HT1080 (cell line): Measurements from ENCODE around the gene CPNE5. TPM values are rescaled to one million over a fixed set of nuclear protein-coding genes. Genes with fewer than 3 reads are reported as not detected.

Experiments used
- DNase-seq: peaks from one replicate; pipeline ENCODE4 v3.0.0-alpha.2; 2015; ENCODE audit warnings: low read depth
- total RNA-seq: library from RNA; depleted of rRNA; stranded (reverse); fragments of >200 nt; shearing (Covaris generic); gene quantifications from 2 replicates; pipeline ENCODE4 v1.2.3, GENCODE V29; 2014

The CPNE5 gene
- total RNA-seq, 1 experiment from 2014 or later: 1.3 TPM

GRCh38 chr6:36836111-36837021 is 2.9 kb downstream of the CPNE5 start:
- DNase-seq: no peak

DNA sequence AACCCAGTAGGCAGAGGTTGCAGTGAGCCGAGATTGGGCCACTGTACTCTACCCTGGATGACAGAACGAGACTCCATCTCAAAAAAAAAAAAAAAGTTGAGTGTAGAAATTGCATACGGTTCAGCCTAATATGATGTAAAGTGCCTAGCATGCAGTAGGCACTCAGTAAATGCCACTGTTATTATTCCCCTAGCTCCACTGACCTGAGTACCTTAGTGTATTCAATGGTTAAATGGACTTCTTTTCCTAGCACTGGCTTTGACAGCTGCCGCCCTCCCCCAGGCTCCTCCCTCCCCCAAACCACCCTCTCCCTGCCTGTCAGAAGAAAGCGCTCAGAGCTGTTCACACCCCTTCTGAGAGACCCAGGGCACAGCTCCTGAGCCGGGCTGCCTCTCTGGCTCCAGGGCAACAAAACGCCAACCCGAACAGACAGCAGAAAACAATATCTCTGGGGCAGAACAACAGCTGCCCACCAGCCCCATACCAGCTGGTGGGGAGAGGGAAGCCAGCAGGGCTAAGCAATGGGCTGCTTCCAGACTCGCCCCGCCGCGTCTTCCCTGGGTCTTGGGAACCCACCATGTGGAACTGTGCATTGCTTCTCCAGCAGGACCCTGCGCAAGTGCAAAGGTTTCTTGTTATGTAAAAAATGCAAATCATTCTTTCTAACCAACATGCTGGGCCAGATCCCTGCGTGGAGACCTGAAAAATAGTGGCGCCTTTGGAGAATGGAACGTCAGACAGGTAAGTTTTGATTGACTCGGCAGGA is 4.5 kb downstream of the CPNE5 start:
- no peak for DNase-seq

GRCh38 chr6:36833182-36833789 is 6.0 kb downstream of the CPNE5 start:
- DNase-seq: no peak

- no peak for DNase-seq
Observed at GRCh38 chr6:36832313-36832712, 6.9 kb downstream of the CPNE5 start.

DNA sequence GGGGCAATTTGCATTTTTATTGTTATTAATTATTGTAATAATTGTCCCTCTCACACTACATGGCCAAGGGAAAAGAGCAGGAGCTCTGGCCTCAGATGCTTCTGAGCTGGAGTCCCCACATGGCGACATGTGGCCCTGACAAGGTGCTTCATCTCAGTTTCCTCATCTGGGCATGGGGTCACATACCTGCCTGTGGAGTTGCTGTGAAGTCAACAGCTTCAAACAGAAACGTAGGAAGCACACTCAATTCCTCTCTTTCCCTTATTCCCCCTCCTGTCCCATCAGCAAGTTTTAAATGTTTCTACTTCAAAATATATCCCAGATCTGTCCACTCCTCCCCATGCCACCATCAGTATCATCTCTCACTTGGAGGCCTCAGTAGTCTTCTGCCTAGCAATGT is 8.7 kb downstream of the CPNE5 start:
- no peak for DNase-seq

DNA sequence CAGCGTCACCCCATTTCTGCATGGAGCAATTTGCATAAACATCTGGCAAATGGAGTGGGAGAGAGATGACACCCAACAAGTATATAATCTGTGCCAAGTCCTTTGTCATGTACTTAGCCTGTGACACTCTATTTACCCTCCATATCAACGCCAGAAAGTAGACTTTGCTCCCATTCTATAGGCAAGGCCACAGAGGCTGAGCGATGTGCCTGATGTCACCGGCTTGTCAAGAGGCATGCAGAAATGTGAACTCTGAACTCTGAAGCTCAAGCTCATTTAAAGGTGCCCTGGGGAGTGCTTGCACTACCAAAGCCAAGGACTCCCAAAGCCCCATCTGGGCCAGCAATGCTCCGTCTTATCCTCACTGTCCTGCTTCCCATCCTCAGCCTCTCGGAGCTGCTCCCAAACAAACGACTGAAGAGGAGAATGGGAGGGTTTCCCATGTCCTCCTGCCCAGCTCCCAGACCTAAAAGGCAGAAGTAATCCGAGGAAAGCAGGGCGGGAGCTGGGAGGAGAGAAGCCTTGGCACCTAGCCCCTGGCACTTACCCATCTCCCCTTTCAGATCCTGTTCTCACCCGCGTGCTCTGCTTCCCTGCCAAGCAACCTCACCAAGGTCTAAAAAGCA is 9.2 kb downstream of the CPNE5 start:
- no peak for DNase-seq

DNA sequence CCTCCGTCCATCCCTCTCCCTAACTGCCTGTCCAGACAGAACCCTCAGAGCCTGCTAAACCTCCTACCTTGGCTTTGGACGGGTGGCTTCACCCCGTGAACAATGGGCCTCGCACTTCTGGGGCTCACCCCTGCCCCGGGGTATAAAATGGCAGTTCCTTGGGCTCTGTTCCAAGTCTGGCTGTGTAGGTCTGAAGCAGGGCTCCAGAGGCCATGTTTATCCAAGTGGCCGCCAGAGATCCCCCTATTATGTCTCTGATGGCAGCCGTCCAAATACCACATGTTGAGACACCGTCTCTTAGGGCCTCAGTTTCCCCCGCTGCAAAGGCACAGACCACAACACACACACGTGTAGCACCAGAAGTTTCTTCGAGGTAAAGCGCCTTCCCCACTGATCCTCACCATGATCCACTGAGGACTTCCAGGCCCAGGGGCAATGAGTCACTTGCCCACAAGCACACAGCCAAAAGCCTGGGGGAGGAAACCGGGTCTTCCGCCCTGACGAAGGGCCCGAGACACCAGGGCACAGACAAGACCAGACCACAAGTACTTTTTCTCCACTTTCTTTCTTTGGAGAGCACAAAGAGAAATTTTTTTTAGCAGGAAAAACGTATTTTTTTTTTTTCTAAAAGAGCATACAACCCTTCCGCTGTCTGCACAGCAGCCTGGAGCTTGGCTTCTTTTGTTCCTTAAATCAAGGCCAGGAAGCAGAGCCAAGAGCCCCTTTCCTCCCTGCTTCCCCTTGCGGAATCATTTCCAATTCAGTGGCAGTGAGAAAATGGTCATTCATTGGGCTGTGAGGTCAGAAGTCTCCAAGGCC is 11.8 kb downstream of the CPNE5 start:
- DNase-seq: peak; percentile 94

- DNase-seq: no peak
Observed at GRCh38 chr6:36826520-36827227, 12.6 kb downstream of the CPNE5 start.

- DNase-seq: no peak
Observed at GRCh38 chr6:36825994-36826393, 13.2 kb downstream of the CPNE5 start.

- DNase-seq: no peak
Observed at GRCh38 chr6:36825452-36825851, 13.8 kb downstream of the CPNE5 start.

- no peak for DNase-seq
Observed at GRCh38 chr6:36824253-36824652, 15.0 kb downstream of the CPNE5 start.

DNA sequence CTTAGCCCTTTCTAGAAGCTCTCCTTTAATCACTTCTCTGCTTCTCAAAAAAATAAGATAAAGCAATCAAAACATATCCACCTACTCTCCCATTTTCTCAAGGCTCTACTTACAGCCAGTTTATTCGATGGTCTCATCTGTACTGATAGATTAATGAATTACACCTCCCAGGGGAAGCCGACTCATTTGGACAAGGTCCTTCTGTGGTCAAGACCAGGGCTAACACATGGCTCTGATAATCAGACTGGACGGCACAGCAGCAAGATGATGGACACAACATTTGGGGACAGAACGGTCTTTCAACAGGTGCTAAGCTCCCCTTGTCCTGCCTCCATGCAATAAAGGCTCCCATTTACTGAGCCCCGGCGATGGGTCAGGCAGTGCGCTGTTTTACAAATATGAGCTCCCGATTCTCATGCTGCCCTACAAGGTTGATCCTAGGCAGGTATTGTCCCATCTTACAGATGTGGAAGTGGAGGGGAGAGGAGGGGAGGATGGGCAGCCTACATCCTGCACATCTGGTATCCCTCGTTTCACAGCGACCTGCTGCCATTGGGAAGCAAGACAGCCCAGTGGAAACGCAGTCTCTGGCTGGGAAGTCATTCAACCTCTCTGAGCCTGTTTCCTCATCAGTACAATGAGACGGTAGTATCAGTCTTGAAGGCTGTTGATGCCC is 15.7 kb downstream of the CPNE5 start:
- DNase-seq: no peak

- no peak for DNase-seq
Observed at GRCh38 chr6:36822506-36823269, 16.6 kb downstream of the CPNE5 start.

DNA sequence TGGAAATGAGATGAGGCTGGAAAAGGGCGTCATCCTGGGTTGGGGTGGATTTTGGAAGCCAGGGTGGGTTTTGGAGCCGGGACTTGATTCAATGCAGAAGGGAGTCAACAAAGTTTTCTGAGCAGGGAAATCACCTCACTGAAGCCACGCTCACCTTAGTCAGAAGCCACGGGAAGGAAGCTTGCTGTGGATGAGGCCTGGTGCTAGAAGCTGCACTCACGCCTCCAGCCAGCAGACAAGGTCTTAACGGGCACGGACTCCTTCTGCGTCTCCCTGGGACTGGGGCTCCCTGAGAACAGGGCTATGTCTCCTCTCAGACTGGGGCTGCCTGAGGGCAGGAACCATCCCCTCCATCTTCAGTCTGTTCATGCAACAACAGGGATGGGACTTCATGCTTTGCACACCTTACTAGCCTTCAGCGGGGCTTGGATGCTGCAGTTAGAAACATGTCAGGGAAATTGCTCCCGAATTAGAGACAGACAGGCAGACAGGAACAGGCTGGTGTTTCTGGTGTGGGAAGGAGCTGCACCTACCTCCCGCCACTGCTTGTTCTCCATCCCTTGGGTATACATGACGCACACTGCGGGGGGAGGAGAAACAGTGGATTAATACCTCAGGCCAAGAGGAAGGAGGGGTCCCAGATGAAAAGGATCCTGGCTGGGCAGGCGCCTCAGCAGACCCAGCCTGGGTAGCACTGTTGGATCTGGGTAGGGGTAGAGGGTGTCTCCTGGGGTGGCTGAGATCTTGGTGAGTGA is 17.5 kb downstream of the CPNE5 start:
- no peak for DNase-seq

- DNase-seq: peak; percentile 90
Observed at GRCh38 chr6:36820700-36821580, 18.3 kb downstream of the CPNE5 start.

DNA sequence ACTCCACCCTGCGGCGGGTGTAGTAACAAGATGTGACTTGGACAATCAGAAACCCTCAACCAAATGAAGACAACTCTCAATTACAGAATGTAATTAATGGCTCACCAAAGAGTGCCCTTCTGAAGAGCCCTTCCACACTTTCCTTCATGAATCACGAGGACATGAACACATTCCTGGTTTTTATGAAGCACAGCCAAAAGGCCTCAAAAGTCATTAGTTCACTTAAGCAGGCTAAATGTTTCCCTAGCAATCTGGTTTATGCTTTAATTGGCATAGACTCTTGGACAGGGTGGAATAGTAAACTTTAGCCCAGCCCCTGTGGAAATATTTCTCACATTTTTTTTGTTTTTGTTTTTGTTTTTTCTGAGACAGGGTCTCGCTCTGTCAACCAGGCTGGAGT is 20.5 kb downstream of the CPNE5 start:
- no peak for DNase-seq

GRCh38 chr6:36817847-36818246 is 21.4 kb downstream of the CPNE5 start:
- no peak for DNase-seq
